GM18907 (cell line): ENCODE results near the gene DKC1.
"Not testable (repeated sequence)": the region's sequence is repeated elsewhere in the genome, so short reads cannot be mapped to it uniquely, and the experiment has no call there.

Experiments used
- ATAC-seq: cut with Tn5 transposase; IDR thresholded peaks from one replicate; pipeline ENCODE4 v1.9.1; 2021; ENCODE audit warnings: mild to moderate bottlenecking, moderate library complexity; ENCODE audit not compliant: unreplicated experiment

DKC1 gene

GRCh38 chrX:154785716-154786115, 23.1 kb downstream of the DKC1 start:
- no peak for ATAC-seq

GRCh38 chrX:154791467-154791866, 28.8 kb downstream of the DKC1 start:
- ATAC-seq: no peak

GRCh38 chrX:154791939-154792338, 29.3 kb downstream of the DKC1 start:
- no peak for ATAC-seq

GRCh38 chrX:154793084-154793795, 30.6 kb downstream of the DKC1 start:
- ATAC-seq: no peak

- no peak for ATAC-seq
These were observed 32.4 kb downstream of the DKC1 start for GRCh38 chrX:154795016-154795415.

- ATAC-seq: no peak
These were observed 34.3 kb downstream of the DKC1 start for GRCh38 chrX:154797006-154797405.

- no peak for ATAC-seq
These were observed 37.1 kb downstream of the DKC1 start for GRCh38 chrX:154799556-154800348.

GRCh38 chrX:154800478-154801210, 38.0 kb downstream of the DKC1 start:
- ATAC-seq: no peak

GRCh38 chrX:154802947-154803346, 40.3 kb downstream of the DKC1 start:
- ATAC-seq: no peak

- no peak for ATAC-seq
These were observed 41.7 kb downstream of the DKC1 start for GRCh38 chrX:154804261-154804956.

- peak; percentile 86 for ATAC-seq
These were observed 42.5 kb downstream of the DKC1 start, which contains the start of gene MPP1 for GRCh38 chrX:154804957-154805695. Gene MPP1, minus strand, starts transcription at chrX:154805485. Its CDS starts 112 bp downstream, at chrX:154805373.

GRCh38 chrX:154805696-154806091, 43.0 kb downstream of the DKC1 start:
- ATAC-seq: no peak

- no peak for ATAC-seq
These were observed 44.3 kb downstream of the DKC1 start for GRCh38 chrX:154806837-154807501.

GRCh38 chrX:154809939-154810665, 47.4 kb downstream of the DKC1 start:
- ATAC-seq: no peak

GRCh38 chrX:154812341-154813101, 49.9 kb downstream of the DKC1 start:
- no peak for ATAC-seq

- ATAC-seq: no peak
These were observed 51.1 kb downstream of the DKC1 start for GRCh38 chrX:154813801-154814200.

- ATAC-seq: no peak
These were observed 52.7 kb downstream of the DKC1 start for GRCh38 chrX:154815274-154815818.

GRCh38 chrX:154816326-154816898, 53.7 kb downstream of the DKC1 start:
- ATAC-seq: not testable (repeated sequence)
